ENCODE data around the gene METTL9.
"Not testable (repeated sequence)": the region's sequence is repeated elsewhere in the genome, so short reads cannot be mapped to it uniquely, and the experiment has no call there.

Gene METTL9

GRCh38 chr16:21576323-21576722 is 23.1 kb upstream of the METTL9 start:
- DNase-seq = not testable (repeated sequence)

GRCh38 chr16:21577487-21577886 is 21.9 kb upstream of the METTL9 start:
- DNase-seq = not testable (repeated sequence)

- not testable (repeated sequence) for DNase-seq
These were observed 21.1 kb upstream of the METTL9 start for GRCh38 chr16:21578311-21578710.

- not testable (repeated sequence) for DNase-seq
These were observed 19.2 kb upstream of the METTL9 start for GRCh38 chr16:21580131-21580530.

- DNase-seq = no peak
These were observed 18.6 kb upstream of the METTL9 start for GRCh38 chr16:21580807-21581206.

- no peak for DNase-seq
These were observed 14.6 kb upstream of the METTL9 start for GRCh38 chr16:21584817-21585216.

- DNase-seq = not testable (repeated sequence)
These were observed 10.8 kb upstream of the METTL9 start for GRCh38 chr16:21588593-21588992.

GRCh38 chr16:21589551-21589950 is 9.8 kb upstream of the METTL9 start:
- DNase-seq = no peak

GRCh38 chr16:21590287-21590686 is 9.1 kb upstream of the METTL9 start:
- DNase-seq = no peak

- no peak for DNase-seq
These were observed 8.6 kb upstream of the METTL9 start for GRCh38 chr16:21590796-21591195.

- DNase-seq = no peak
These were observed 7.2 kb upstream of the METTL9 start for GRCh38 chr16:21592191-21592590.

GRCh38 chr16:21593530-21594289 is 5.7 kb upstream of the METTL9 start:
- DNase-seq = no peak

- no peak for DNase-seq
These were observed 1.8 kb upstream of the METTL9 start for GRCh38 chr16:21597561-21598030.

- DNase-seq = no peak
These were observed 1.2 kb upstream of the METTL9 start for GRCh38 chr16:21598206-21598605.

GRCh38 chr16:21598701-21599121 is 666 bp upstream of the METTL9 start:
- DNase-seq = no peak

- no peak for DNase-seq
These were observed 825 bp downstream of the METTL9 start for GRCh38 chr16:21600031-21600773.

- DNase-seq = no peak
These were observed 3.4 kb downstream of the METTL9 start for GRCh38 chr16:21602785-21603184.

GRCh38 chr16:21603928-21604327 is 4.6 kb downstream of the METTL9 start:
- DNase-seq = peak; percentile 53

GRCh38 chr16:21605848-21606247 is 6.5 kb downstream of the METTL9 start:
- DNase-seq = not testable (repeated sequence)

GRCh38 chr16:21608639-21609328 is 9.4 kb downstream of the METTL9 start:
- no peak for DNase-seq

- DNase-seq = no peak
These were observed 10.7 kb downstream of the METTL9 start for GRCh38 chr16:21610006-21610544.

- DNase-seq = no peak
These were observed 11.4 kb downstream of the METTL9 start for GRCh38 chr16:21610766-21611165.

- DNase-seq = no peak
These were observed 11.8 kb downstream of the METTL9 start for GRCh38 chr16:21611198-21611555.
